ENCODE data around the gene LETM1.

The LETM1 gene

GRCh38 chr4:1792832-1793495 is 63.0 kb downstream of the LETM1 start, which contains the start of gene FGFR3:
Gene FGFR3 (plus strand): TSS chr4:1793293. CDS start chr4:1793935, 642 bp downstream.
- no peak for DNase-seq (ENCODE audit: low read depth)
- TF ChIP-seq CTCF (IDR thresholded peaks at IDR 0.05; ENCODE audit: control insufficient read depth, insufficient read depth, low read depth, low read length, missing control alignments) = no peak
- H3K4me3 ChIP-seq (ENCODE audit: control insufficient read depth, low read depth, low read length) = peak within 1 kb of the TSS; percentile 9

- H3K4me3 ChIP-seq (ENCODE audit: control insufficient read depth, low read depth, low read length) = no peak overlapping the region
- DNase-seq (ENCODE audit: low read depth) = no peak
- TF ChIP-seq CTCF (IDR thresholded peaks at IDR 0.05; ENCODE audit: control insufficient read depth, insufficient read depth, low read depth, low read length, missing control alignments) = no peak
These were observed 63.7 kb downstream of the LETM1 start for GRCh38 chr4:1792158-1792831.

- H3K4me3 ChIP-seq (ENCODE audit: control insufficient read depth, low read depth, low read length) = no peak overlapping the region
- no peak for TF ChIP-seq CTCF (IDR thresholded peaks at IDR 0.05; ENCODE audit: control insufficient read depth, insufficient read depth, low read depth, low read length, missing control alignments)
These were observed 66.0 kb downstream of the LETM1 start for GRCh38 chr4:1790005-1790404.

GRCh38 chr4:1789552-1789951 is 66.4 kb downstream of the LETM1 start:
- no peak for TF ChIP-seq CTCF (IDR thresholded peaks at IDR 0.05; ENCODE audit: control insufficient read depth, insufficient read depth, low read depth, low read length, missing control alignments)
- no peak for DNase-seq (ENCODE audit: low read depth)
- no peak overlapping the region for H3K4me3 ChIP-seq (ENCODE audit: control insufficient read depth, low read depth, low read length)

More at GRCh38 chr4:1790005-1790404, 66.0 kb downstream of the LETM1 start:
- DNase-seq (ENCODE audit: low read depth) = no peak

- no peak overlapping the region for H3K4me3 ChIP-seq (ENCODE audit: control insufficient read depth, low read depth, low read length)
- no peak for TF ChIP-seq CTCF (IDR thresholded peaks at IDR 0.05; ENCODE audit: control insufficient read depth, insufficient read depth, low read depth, low read length, missing control alignments)
- DNase-seq (ENCODE audit: low read depth) = no peak
These were observed 67.5 kb downstream of the LETM1 start for GRCh38 chr4:1788254-1788973.

- no peak overlapping the region for H3K4me3 ChIP-seq (ENCODE audit: control insufficient read depth, low read depth, low read length)
- TF ChIP-seq CTCF (IDR thresholded peaks at IDR 0.05; ENCODE audit: control insufficient read depth, insufficient read depth, low read depth, low read length, missing control alignments) = no peak
- no peak for DNase-seq (ENCODE audit: low read depth)
These were observed 68.4 kb downstream of the LETM1 start for GRCh38 chr4:1787411-1788077.

Data from AG09309 (cell line).